IMR-90 (cell line): ENCODE results near the gene MIEF1. TPM values are rescaled to one million over a fixed set of nuclear protein-coding genes. Genes with fewer than 3 reads are reported as not detected.

ENCODE experiments used
- ATAC-seq: fragments of 200-7000 bp; cut with Tn5 transposase; 2 replicates; pipeline ENCODE4 v1.9.1; 2020; ENCODE audit warnings: low read depth, mild to moderate bottlenecking, moderate library complexity
- BruUV-seq: library from RNA; stranded (reverse); fragments of 400-500 nt; replicated peaks from 2 replicates; lab custom pipeline; 2021; lab: Mats Ljungman, UMichigan
- CTCF ChIA-PET: fragments of 300-600 bp; formaldehyde crosslinking; extraction: SDS; loops from one replicate; lab custom pipeline; 2021; ENCODE audit warnings: antibody characterized with exemption; lab: Yijun Ruan, JAX
- POLR2A ChIA-PET: fragments of 300-600 bp; sonication (Branson Sonifier 250); formaldehyde crosslinking; loops from one replicate; lab custom pipeline; 2022; ENCODE audit warnings: antibody characterized with exemption; ENCODE audit not compliant: unreplicated experiment; lab: Charles Lee
- DNase-seq: peaks from one replicate; pipeline ENCODE4 v3.0.0; 2013
- H2AFZ ChIP-seq: replicated peaks from 2 replicates; pipeline ENCODE3; 2013; ENCODE audit warnings: low read length, mild to moderate bottlenecking; ENCODE audit not compliant: poor library complexity
- H2AK5ac ChIP-seq: 2 replicates; pipeline ENCODE4 v1.6.1; 2013; ENCODE audit warnings: low read depth, low read length, inconsistent platforms
- H2AK9ac ChIP-seq: replicated peaks from 2 replicates; pipeline ENCODE3; 2013; ENCODE audit warnings: mild to moderate bottlenecking, low read depth, low read length, moderate library complexity; ENCODE audit not compliant: poor library complexity
- H2BK120ac ChIP-seq: 2 replicates; pipeline ENCODE4 v1.6.1; 2013; ENCODE audit warnings: low read depth, low read length, inconsistent platforms
- H2BK15ac ChIP-seq: 3 replicates; pipeline ENCODE4 v1.6.1; 2013; ENCODE audit warnings: low read depth, low read length, inconsistent platforms
- H2BK20ac ChIP-seq: 2 replicates; pipeline ENCODE4 v1.6.1; 2013; ENCODE audit warnings: low read depth, mild to moderate bottlenecking, inconsistent platforms, low read length, moderate library complexity
- H2BK5ac ChIP-seq: 2 replicates; pipeline ENCODE4 v1.6.1; 2013; ENCODE audit warnings: mild to moderate bottlenecking, low read depth, low read length, inconsistent platforms; ENCODE audit not compliant: poor library complexity, severe bottlenecking
- H3K14ac ChIP-seq: replicated peaks from 2 replicates; pipeline ENCODE4 v1.6.1; 2013; ENCODE audit warnings: low read depth, low read length, inconsistent platforms
- H3K18ac ChIP-seq: 2 replicates; pipeline ENCODE4 v1.6.1; 2013; ENCODE audit warnings: low read depth, low read length, control low read depth
- H3K23ac ChIP-seq: 2 replicates; pipeline ENCODE4 v1.6.1; 2013; ENCODE audit warnings: low read depth, low read length, inconsistent platforms
- H3K27ac ChIP-seq: 2 replicates; pipeline ENCODE4 v1.5.1; 2013; ENCODE audit warnings: mild to moderate bottlenecking, control low read depth, low read length; ENCODE audit not compliant: insufficient read depth
- H3K27me3 ChIP-seq: 2 replicates; pipeline ENCODE4 v1.6.1; 2013; ENCODE audit warnings: low read length; ENCODE audit not compliant: control insufficient read depth, insufficient read depth
- H3K36me3 ChIP-seq: 2 replicates; pipeline ENCODE4 v1.6.1; 2013; ENCODE audit warnings: low read length, mixed read lengths; ENCODE audit not compliant: control insufficient read depth, insufficient read depth
- H3K4ac ChIP-seq: 2 replicates; pipeline ENCODE4 v1.6.1; 2013; ENCODE audit warnings: low read depth, low read length, inconsistent platforms
- H3K4me1 ChIP-seq: 2 replicates; pipeline ENCODE4 v1.6.1; 2013; ENCODE audit warnings: low read length, mixed read lengths; ENCODE audit not compliant: control insufficient read depth, insufficient read depth
- H3K4me2 ChIP-seq: 2 replicates; pipeline ENCODE4 v1.6.1; 2013; ENCODE audit warnings: low read depth, mild to moderate bottlenecking, control low read depth, low read length, moderate library complexity
- H3K4me3 ChIP-seq: 2 replicates; pipeline ENCODE4 v1.5.1; 2013; ENCODE audit warnings: low read depth, mild to moderate bottlenecking, control low read depth, low read length, moderate library complexity; ENCODE audit not compliant: insufficient read depth
- H3K56ac ChIP-seq: 2 replicates; pipeline ENCODE4 v1.6.1; 2013; ENCODE audit warnings: low read length, inconsistent platforms; ENCODE audit not compliant: insufficient read depth; ENCODE audit errors: extremely low read depth
- H3K79me1 ChIP-seq, 2 experiments: 2 replicates each; pipeline ENCODE4 v1.6.1; 2013; ENCODE audit warnings: low read length in 2 of 2, inconsistent platforms in 1 of 2, low read depth in 1 of 2
- H3K9ac ChIP-seq: 2 replicates; pipeline ENCODE4 v1.6.1; 2013; ENCODE audit warnings: low read depth, low read length, control low read depth
- H3K9me1 ChIP-seq: 2 replicates; pipeline ENCODE4 v1.6.1; 2013; ENCODE audit warnings: low read length, inconsistent platforms; ENCODE audit not compliant: insufficient read depth
- H3K9me3 ChIP-seq: 2 replicates; pipeline ENCODE4 v1.6.1; 2013; ENCODE audit warnings: low read length; ENCODE audit not compliant: control insufficient read depth, insufficient read depth
- H4K20me1 ChIP-seq: 2 replicates; pipeline ENCODE4 v1.6.1; 2013; ENCODE audit warnings: low read length, inconsistent platforms; ENCODE audit not compliant: insufficient read depth
- H4K5ac ChIP-seq: 2 replicates; pipeline ENCODE4 v1.6.1; 2013; ENCODE audit warnings: mild to moderate bottlenecking, low read depth, low read length, control low read depth
- H4K8ac ChIP-seq, 2 experiments: 2 replicates each; pipeline ENCODE4 v1.6.1; 2013; ENCODE audit warnings: low read depth in 2 of 2, low read length in 2 of 2, control low read depth in 1 of 2, inconsistent platforms in 1 of 2
- H4K91ac ChIP-seq: 2 replicates; pipeline ENCODE4 v1.6.1; 2013; ENCODE audit warnings: low read depth, low read length, inconsistent platforms; ENCODE audit not compliant: insufficient read depth
- CTCF ChIP-seq: conservative IDR thresholded peaks from 2 replicates; pipeline ENCODE4 v1.5.1; 2012; ENCODE audit warnings: mild to moderate bottlenecking, low read depth, low read length, improper control_type of control experiment
- RCOR1 ChIP-seq: IDR thresholded peaks from 2 replicates; pipeline ENCODE4 v1.6.1; 2012; ENCODE audit warnings: mild to moderate bottlenecking, low read length, improper control_type of control experiment; ENCODE audit not compliant: insufficient replicate concordance
- WGBS, 2 experiments: methylation state at CpG; one replicate each; pipeline versions ENCODE4 v1.1.5 to v1.1.7; 2013; ENCODE audit warnings: missing lambda C conversion rate in 2 of 2; ENCODE audit not compliant: insufficient read length in 1 of 2; ENCODE audit errors: extremely low coverage in 2 of 2; 5-methylcytosine and 5-hydroxymethylcytosine counted together
- dilution Hi-C: fragments of 300-500 bp; cut with HindIII; formaldehyde crosslinking; loops from one replicate; pipeline ENCODE4 v1.14.3; 2018; ENCODE audit warnings: low sequenced_read_pairs; ENCODE audit not compliant: unreplicated experiment
- in situ Hi-C: fragments of 300-500 bp; cut with MboI; formaldehyde crosslinking; loops from 3 replicates; pipeline ENCODE4 v1.14.3; 2019; ENCODE audit warnings: low sequenced_read_pairs, inconsistent platforms, mixed read lengths
- intact Hi-C: fragments of 100-400 bp; cut with micrococcal nuclease; formaldehyde crosslinking; loops from 2 replicates; pipeline ENCODE4 v1.10.0; 2022
- polyA plus RNA-seq, 3 experiments: library from polyadenylated mRNA; depleted of rRNA; stranded (reverse); fragments of >200 nt; gene quantifications; 2 replicates each; pipeline ENCODE4 v1.2.3, GENCODE V29; 2012; ENCODE audit warnings: low replicate concordance in 1 of 3
- total RNA-seq: library from RNA; depleted of rRNA; stranded (reverse); fragments of >200 nt; gene quantifications from 2 replicates; pipeline ENCODE4 v1.2.3, GENCODE V29; 2012

The MIEF1 gene
- total and polyA plus RNA-seq, 2 of the 4 experiments (the other 2 are of a cell fraction), result 9.7 to 16.9 TPM

GRCh38 chr22:39530692-39531331 lies 28.7 kb downstream of the MIEF1 start:
- no peak overlapping the region for H3K4me3 ChIP-seq
- peak; percentile 30; the same call in 1 of the 2 replicates for TF ChIP-seq CTCF
- no peak for TF ChIP-seq RCOR1
- CTCF ChIA-PET, result interaction anchor here (0.7 kb wide), 1 partner anchor 411 kb away, joined by 3 read pairs; no protein-coding TSS in a partner anchor
- H3K23ac ChIP-seq, result no peak overlapping the region
- no peak overlapping the region for H2BK15ac ChIP-seq
- H2AK9ac ChIP-seq, result no peak overlapping the region
- POLR2A ChIA-PET, result interaction anchor here (0.6 kb wide), 1 partner anchor 46 kb away, joined by 3 read pairs; no protein-coding TSS in a partner anchor
- DNase-seq (peak; percentile 41), ATAC-seq (no peak)
- 41% methylated on average over 5 of the region's 9 CpGs; no CpG with 5 or more reads in 1 of the 2 experiments for WGBS, 2 experiments
- no peak overlapping the region for H4K8ac ChIP-seq
- no peaks in the 10 kb centered on the region for H3K27me3 ChIP-seq
- no peak overlapping the region; the same call in 1 of the 2 replicates for H3K27ac ChIP-seq
- no peak overlapping the region for H2BK120ac ChIP-seq
- H2BK20ac ChIP-seq, result no peak overlapping the region
- H3K4me2 ChIP-seq, result peak overlapping the region; percentile 14; the same call in 1 of the 2 replicates
- H3K4me1 ChIP-seq, result peaks cover 7% of the 10 kb centered on the region
- no peak overlapping the region for H3K18ac ChIP-seq
- dilution Hi-C loops, result no loop called here
- no peak overlapping the region for H2BK5ac ChIP-seq
- no peaks in the 10 kb centered on the region for H3K9me1 ChIP-seq
- H4K20me1 ChIP-seq, result peaks cover 50% of the 10 kb centered on the region
- no peak overlapping the region for H3K14ac ChIP-seq
- no peak overlapping the region for H4K91ac ChIP-seq
- H4K5ac ChIP-seq, result no peak overlapping the region
- intact Hi-C loops, result loop anchor here (10.0 kb wide), 1 partner anchor 644 kb away; the partner anchor contains the start of gene TNRC6B
- peaks cover 12% of the 10 kb centered on the region for H3K36me3 ChIP-seq
- H3K56ac ChIP-seq, result no peak overlapping the region
- 0 out of 2 replicates have a peak overlapping the region, but pooled peaks have one; percentile 39 for H2AK5ac ChIP-seq
- H2AFZ ChIP-seq, result no peak overlapping the region
- H3K79me1 ChIP-seq, result peaks cover 23 to 59% of the 10 kb centered on the region in 2 experiments
- no peak overlapping the region for H3K4ac ChIP-seq
- H3K9me3 ChIP-seq, result no peaks in the 10 kb centered on the region
- in situ Hi-C loops, result loop anchor here (10.0 kb wide), 2 partner anchors 654 to 814 kb away; partner anchors contain the start of gene ADSL
- peak overlapping the region; percentile 48; the same call in 1 of the 2 replicates for H3K9ac ChIP-seq
- BruUV-seq, result TSS peak; percentile 61
